ENCODE data around the gene HTR2A.

DNA sequence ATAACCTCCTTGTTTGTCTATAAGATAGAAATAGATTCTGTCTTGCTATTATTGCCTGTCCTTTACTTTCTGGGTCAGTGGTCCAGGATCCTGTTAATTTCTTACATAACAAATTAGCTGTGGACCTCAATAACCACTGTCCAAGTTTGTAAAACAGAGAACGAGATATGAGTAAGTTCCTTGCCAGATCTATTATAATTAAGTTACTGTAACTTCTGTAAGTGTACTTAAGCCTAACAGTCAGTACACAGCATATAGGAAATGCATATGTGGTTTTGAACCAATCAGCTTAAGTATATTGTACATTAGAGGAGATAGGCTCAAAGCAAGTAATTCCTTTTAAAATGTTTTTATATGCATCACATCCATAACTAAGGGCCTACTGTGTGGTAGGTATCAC lies 34.9 kb downstream of the HTR2A start:
- TF ChIP-seq CTCF (conservative IDR thresholded peaks at IDR 0.05) (no peak), ZFX (IDR thresholded peaks at IDR 0.05) (no peak)
